OCI-LY7 (cell line): ENCODE results near the gene CYFIP2. TPM values are rescaled to one million over a fixed set of nuclear protein-coding genes. Genes with fewer than 3 reads are reported as not detected.

Experiments
- BruUV-seq: library from RNA; stranded (reverse); fragments of 400-500 nt; replicated peaks from 2 replicates; lab custom pipeline; 2021; lab: Mats Ljungman, UMichigan
- CTCF ChIA-PET: fragments of 300-600 bp; sonication (Branson Sonifier 250); formaldehyde crosslinking; loops from one replicate; lab custom pipeline; 2022; ENCODE audit warnings: antibody characterized with exemption; ENCODE audit not compliant: unreplicated experiment; lab: Charles Lee
- POLR2A ChIA-PET: fragments of 300-600 bp; sonication (Branson Sonifier 250); formaldehyde crosslinking; loops from one replicate; lab custom pipeline; 2022; ENCODE audit warnings: antibody characterized with exemption; lab: Charles Lee
- DNase-seq: peaks from one replicate; pipeline ENCODE4 v3.0.0-alpha.2; 2015; ENCODE audit warnings: low spot score
- H2AFZ ChIP-seq: fragments of 200-600 bp; sonication (generic), shearing (Covaris generic); 2 replicates; pipeline ENCODE4 v1.6.1; 2014; ENCODE audit warnings: mild to moderate bottlenecking, antibody characterized with exemption, low read length, moderate library complexity
- H3K27ac ChIP-seq: fragments of 200-600 bp; sonication (generic); 2 replicates; pipeline ENCODE4 v1.5.1; 2014; ENCODE audit warnings: mixed run types, low read depth, mild to moderate bottlenecking, moderate library complexity, low read length, inconsistent platforms; ENCODE audit not compliant: poor library complexity, severe bottlenecking
- H3K36me3 ChIP-seq: fragments of 200-600 bp; sonication (generic); 2 replicates; pipeline ENCODE4 v1.6.1; 2014; ENCODE audit warnings: mild to moderate bottlenecking, antibody characterized with exemption, low read length, moderate library complexity, mixed read lengths; ENCODE audit not compliant: insufficient read depth
- H3K4me1 ChIP-seq: fragments of 200-600 bp; sonication (generic); 2 replicates; pipeline ENCODE4 v1.5.1; 2014; ENCODE audit warnings: mild to moderate bottlenecking, low read length; ENCODE audit not compliant: insufficient read depth, poor library complexity, severe bottlenecking
- H3K4me2 ChIP-seq: fragments of 200-600 bp; sonication (generic); 2 replicates; pipeline ENCODE4 v1.6.1; 2014; ENCODE audit warnings: mild to moderate bottlenecking, low read length
- H3K4me3 ChIP-seq: fragments of 200-600 bp; sonication (generic); 2 replicates; pipeline ENCODE4 v1.5.1; 2014; ENCODE audit warnings: mild to moderate bottlenecking, low read depth, low read length; ENCODE audit not compliant: poor library complexity, severe bottlenecking
- H3K79me2 ChIP-seq: fragments of 200-600 bp; sonication (generic); 2 replicates; pipeline ENCODE4 v1.6.1; 2016; ENCODE audit warnings: low read depth, mild to moderate bottlenecking, low read length, moderate library complexity, mixed read lengths; ENCODE audit not compliant: insufficient read depth
- H3K9me2 ChIP-seq: fragments of 200-600 bp; sonication (generic); 2 replicates; pipeline ENCODE4 v1.6.1; 2016; ENCODE audit warnings: mild to moderate bottlenecking, low read length, mixed read lengths; ENCODE audit not compliant: insufficient read depth
- H3K9me3 ChIP-seq: fragments of 200-600 bp; sonication (generic); 2 replicates; pipeline ENCODE4 v1.6.1; 2014; ENCODE audit warnings: mild to moderate bottlenecking, mixed run types, low read length, mixed read lengths
- H4K20me1 ChIP-seq: fragments of 200-600 bp; sonication (generic); 2 replicates; pipeline ENCODE4 v1.6.1; 2014; ENCODE audit warnings: mild to moderate bottlenecking, antibody characterized with exemption, low read length, moderate library complexity, mixed read lengths; ENCODE audit not compliant: insufficient read depth
- CTCF ChIP-seq: fragments of 200-600 bp; sonication (generic); conservative IDR thresholded peaks from 2 replicates; pipeline ENCODE4 v1.5.1; 2014; ENCODE audit warnings: mild to moderate bottlenecking, antibody characterized with exemption, low read length, moderate library complexity, mixed read lengths
- EZH2phosphoT487 ChIP-seq: fragments of 200-600 bp; sonication (generic); IDR thresholded peaks from 2 replicates; pipeline ENCODE4 v1.6.1; 2018; ENCODE audit warnings: low read depth, borderline replicate concordance, mild to moderate bottlenecking, mixed run types, antibody characterized with exemption, low read length, moderate library complexity, mixed read lengths
- intact Hi-C: fragments of 100-400 bp; cut with micrococcal nuclease; formaldehyde crosslinking; loops from one replicate; pipeline ENCODE4 v1.10.0; 2022; ENCODE audit not compliant: unreplicated experiment
- total RNA-seq, 2 experiments: library from RNA; depleted of rRNA in 1 of 2; stranded (reverse); fragments of >200 nt in 1 of 2; shearing (Covaris generic) in 1 of 2; gene quantifications; 2 replicates each; pipeline ENCODE4 v1.2.3, GENCODE V29; 2014 to 2022

Gene CYFIP2
- total RNA-seq, 2 experiments from 2014 or later: 258 to 419 TPM

- Histone ChIP-seq H3K79me2 (peaks cover 100% of the 10 kb centered on the region), H3K27ac (no peak overlapping the region), H3K4me1 (peaks cover 52% of the 10 kb centered on the region), H3K4me3 (no peak overlapping the region), H3K4me2 (no peak overlapping the region), H4K20me1 (peaks cover 18% of the 10 kb centered on the region; the same call in 1 of the 2 replicates), H3K36me3 (peaks cover 47% of the 10 kb centered on the region), H2AFZ (no peak overlapping the region), H3K9me2 (no peaks in the 10 kb centered on the region), H3K9me3 (peaks cover 6% of the 10 kb centered on the region; the same call in 1 of the 2 replicates)
- ChIA-PET CTCF (no interaction called here), POLR2A (interaction anchor here (1.0 to 1.8 kb wide), 2 partner anchors 8 to 13 kb away, joined by 3 read pairs; no protein-coding TSS in a partner anchor)
- no TSS peak for BruUV-seq
- TF ChIP-seq CTCF: no peak
- TF ChIP-seq EZH2phosphoT487: no peak
- intact Hi-C loops: no loop called here
- no peak for DNase-seq
Observed at GRCh38 chr5:157279605-157280239, 13.8 kb downstream of the CYFIP2 start.

GRCh38 chr5:157280927-157281326, 15.0 kb downstream of the CYFIP2 start:
- TF ChIP-seq EZH2phosphoT487 (no peak), CTCF (no peak)
- Histone ChIP-seq H3K36me3 (peaks cover 55% of the 10 kb centered on the region), H3K9me3 (peaks cover 6% of the 10 kb centered on the region; the same call in 1 of the 2 replicates), H3K79me2 (peaks cover 100% of the 10 kb centered on the region), H3K4me3 (no peak overlapping the region), H4K20me1 (peaks cover 13% of the 10 kb centered on the region; the same call in 1 of the 2 replicates), H3K4me1 (peaks cover 44% of the 10 kb centered on the region), H3K4me2 (no peak overlapping the region), H3K27ac (no peak overlapping the region), H2AFZ (no peak overlapping the region), H3K9me2 (no peaks in the 10 kb centered on the region)
- intact Hi-C loops: no loop called here
- DNase-seq: no peak
- POLR2A ChIA-PET: interaction anchor here (0.6 to 8.6 kb wide), 4 partner anchors 8 to 599 kb away, joined by 3 to 64 read pairs (median 4); no protein-coding TSS in a partner anchor
- BruUV-seq: no TSS peak
- CTCF ChIA-PET: no interaction called here

GRCh38 chr5:157282150-157282549, 16.2 kb downstream of the CYFIP2 start:
- Histone ChIP-seq H2AFZ (no peak overlapping the region), H3K79me2 (peaks cover 88% of the 10 kb centered on the region), H3K4me3 (no peak overlapping the region), H3K9me3 (peaks cover 6% of the 10 kb centered on the region; the same call in 1 of the 2 replicates), H3K4me1 (peaks cover 36% of the 10 kb centered on the region), H3K36me3 (peaks cover 61% of the 10 kb centered on the region), H3K4me2 (peak overlapping the region; percentile 65; the same call in 1 of the 2 replicates), H3K27ac (no peak overlapping the region), H4K20me1 (peaks cover 8% of the 10 kb centered on the region; the same call in 1 of the 2 replicates), H3K9me2 (no peaks in the 10 kb centered on the region)
- TF ChIP-seq EZH2phosphoT487 (no peak), CTCF (no peak)
- no peak for DNase-seq
- BruUV-seq: no TSS peak
- intact Hi-C loops: no loop called here
- POLR2A ChIA-PET: interaction anchor here (8.6 kb wide), 1 partner anchor 9 kb away, joined by 64 read pairs; no protein-coding TSS in a partner anchor
- CTCF ChIA-PET: no interaction called here
